Thyroid gland (tissue), 4 donors: ENCODE measurements around the gene EPOP. TPM values are rescaled to one million over a fixed set of nuclear protein-coding genes. Genes with fewer than 3 reads are reported as not detected.

ENCODE experiments used
- DNase-seq, 2 donors: peaks; one replicate each; pipeline ENCODE4 v3.0.0-alpha.2; 2019
- H3K27ac ChIP-seq, 3 donors: fragments of 200-600 bp; sonication (generic); 1 replicate in 2 of 3; 2 replicates in 1 of 3; pipeline ENCODE4 v1.5.1; 2016 to 2019; ENCODE audit warnings: mild to moderate bottlenecking in 1 of 3, moderate library complexity in 1 of 3
- H3K27me3 ChIP-seq: fragments of 200-600 bp; sonication (generic); one replicate; pipeline ENCODE4 v1.5.1; 2019
- H3K36me3 ChIP-seq, 2 donors: fragments of 200-600 bp; sonication (generic); one replicate each; pipeline ENCODE4 v1.5.1; 2016 to 2019
- H3K4me1 ChIP-seq, 2 donors: fragments of 200-600 bp; sonication (generic); one replicate each; pipeline ENCODE4 v1.5.1; 2017 to 2019
- H3K4me3 ChIP-seq, 3 donors: fragments of 200-600 bp; sonication (generic); replicated peaks in 1 of 3; 1 replicate in 2 of 3; 2 replicates in 1 of 3; pipeline ENCODE4 v1.5.1; 2016; ENCODE audit warnings: mild to moderate bottlenecking in 1 of 3
- H3K9me3 ChIP-seq: fragments of 200-600 bp; sonication (generic); one replicate; pipeline ENCODE4 v1.5.1; 2017
- POLR2A ChIP-seq, 2 donors: fragments of 450-650 bp; IDR thresholded peaks; one replicate each; pipeline ENCODE4 v1.6.1; 2017; ENCODE audit warnings: antibody characterized with exemption in 2 of 2, mild to moderate bottlenecking in 2 of 2, moderate library complexity in 1 of 2
- WGBS, 2 donors: methylation state at CpG; one replicate each; pipeline ENCODE4 v1.1.5; 2017; 5-methylcytosine and 5-hydroxymethylcytosine counted together
- intact Hi-C: fragments of 100-400 bp; cut with DNase I; formaldehyde crosslinking; loops from one replicate; pipeline ENCODE4 v1.15.1; 2023
- total RNA-seq, 4 donors: library from RNA; depleted of rRNA; stranded (reverse); fragments of >200 nt; gene quantifications; one replicate each; pipeline ENCODE4 v1.2.3, GENCODE V29; 2016
- TF ChIP-seq, protein P1 (sequence below), 6 experiments: fragments of 200-600 bp in 3 of 6; fragments of 450-650 bp in 3 of 6; sonication (generic) in 3 of 6; IDR thresholded peaks; one replicate each; pipeline ENCODE4 v1.5.1; 2016 to 2019; ENCODE audit warnings: antibody characterized with exemption in 6 of 6, mild to moderate bottlenecking in 2 of 6, inconsistent platforms in 1 of 6, moderate library complexity in 1 of 6

The EPOP gene
- total RNA-seq, 4 donors from 2014 or later, result 0.20 to 1.8 (median 0.41) TPM

DNA sequence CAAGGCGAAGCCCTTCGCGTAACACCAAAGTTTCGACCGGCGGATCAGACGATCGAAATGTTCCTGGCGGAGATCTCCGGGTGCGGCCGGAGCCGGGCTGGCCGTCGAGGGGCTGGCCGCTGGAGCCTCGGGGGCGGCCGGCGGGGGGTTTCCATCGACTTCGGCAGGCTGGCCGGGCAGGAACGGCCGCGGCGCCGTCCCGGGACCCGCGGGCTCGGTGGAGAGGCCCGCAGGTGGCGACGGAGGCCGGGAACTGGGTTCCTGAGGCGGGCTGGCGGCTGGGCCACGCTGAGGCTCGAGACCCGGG lies 1.1 kb downstream of the EPOP start:
- peak in 1 of 2 donors; percentile 5 for DNase-seq
- Histone ChIP-seq H3K27ac (no peak overlapping the region), H3K4me1 (peaks cover 12 to 26% of the 10 kb centered on the region in 2 donors), H3K4me3 (peak overlapping the region in 1 of 3 donors; percentile 39), H3K27me3 (peaks cover 30% of the 10 kb centered on the region), H3K9me3 (no peaks in the 10 kb centered on the region), H3K36me3 (no peaks in the 10 kb centered on the region)
- TF ChIP-seq, protein P1, sequence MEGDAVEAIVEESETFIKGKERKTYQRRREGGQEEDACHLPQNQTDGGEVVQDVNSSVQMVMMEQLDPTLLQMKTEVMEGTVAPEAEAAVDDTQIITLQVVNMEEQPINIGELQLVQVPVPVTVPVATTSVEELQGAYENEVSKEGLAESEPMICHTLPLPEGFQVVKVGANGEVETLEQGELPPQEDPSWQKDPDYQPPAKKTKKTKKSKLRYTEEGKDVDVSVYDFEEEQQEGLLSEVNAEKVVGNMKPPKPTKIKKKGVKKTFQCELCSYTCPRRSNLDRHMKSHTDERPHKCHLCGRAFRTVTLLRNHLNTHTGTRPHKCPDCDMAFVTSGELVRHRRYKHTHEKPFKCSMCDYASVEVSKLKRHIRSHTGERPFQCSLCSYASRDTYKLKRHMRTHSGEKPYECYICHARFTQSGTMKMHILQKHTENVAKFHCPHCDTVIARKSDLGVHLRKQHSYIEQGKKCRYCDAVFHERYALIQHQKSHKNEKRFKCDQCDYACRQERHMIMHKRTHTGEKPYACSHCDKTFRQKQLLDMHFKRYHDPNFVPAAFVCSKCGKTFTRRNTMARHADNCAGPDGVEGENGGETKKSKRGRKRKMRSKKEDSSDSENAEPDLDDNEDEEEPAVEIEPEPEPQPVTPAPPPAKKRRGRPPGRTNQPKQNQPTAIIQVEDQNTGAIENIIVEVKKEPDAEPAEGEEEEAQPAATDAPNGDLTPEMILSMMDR (IDR thresholded peaks at IDR 0.05), result no peak
- TF ChIP-seq POLR2A (IDR thresholded peaks at IDR 0.05), result no peak
- WGBS, 2 donors, result 3% methylated on average over 18 of the region's 41 CpGs; no CpG with 5 or more reads in 1 of the 2 donors
- intact Hi-C loops, result no loop called here

DNA sequence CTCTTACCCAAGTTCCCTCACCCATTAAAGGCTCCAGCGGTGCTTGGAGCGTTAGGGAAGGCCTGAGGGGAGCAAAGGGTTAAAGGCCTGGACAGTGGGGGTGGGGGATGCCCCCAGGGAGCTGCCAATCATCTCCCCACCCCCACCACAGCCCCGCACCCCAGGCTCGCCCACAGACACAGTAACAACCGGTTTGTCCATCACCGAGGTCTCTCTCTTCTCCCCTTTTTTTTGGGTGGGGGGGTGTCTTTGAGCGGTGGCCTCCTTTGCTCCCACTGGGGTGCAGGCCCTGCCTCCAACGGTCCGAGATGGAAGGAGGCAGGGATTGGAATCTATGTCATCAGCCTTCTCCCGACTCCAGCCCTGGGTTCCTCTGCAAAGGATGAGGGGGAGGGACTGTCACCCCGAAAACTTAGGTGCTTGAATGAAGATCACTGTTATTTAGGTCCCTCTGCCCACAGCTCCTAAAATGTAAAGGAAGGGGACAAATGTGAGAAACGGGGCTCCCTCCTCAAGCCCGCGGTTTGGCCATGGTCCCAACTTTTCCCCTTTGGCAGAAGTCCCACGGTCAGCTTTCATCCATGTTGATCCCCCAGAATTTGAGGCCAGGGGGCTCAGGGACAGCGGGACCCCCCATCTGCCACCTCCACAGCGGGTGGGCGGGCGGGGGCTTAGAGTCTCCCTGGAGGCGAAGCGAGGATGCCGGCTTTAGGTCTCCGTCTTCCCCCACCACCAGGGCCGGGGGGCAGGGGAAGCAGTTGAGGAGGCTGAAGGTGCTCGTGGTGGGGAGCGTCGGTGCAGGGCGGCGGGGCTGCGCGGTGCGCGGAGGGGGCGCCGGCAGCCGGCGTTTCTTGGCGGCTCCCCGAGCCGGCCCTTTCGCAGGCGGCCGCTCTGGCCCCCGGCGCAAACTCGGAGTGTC lies 1.7 kb downstream of the EPOP start:
- H3K27me3 ChIP-seq, result peaks cover 30% of the 10 kb centered on the region
- H3K9me3 ChIP-seq, result no peaks in the 10 kb centered on the region
- H3K4me1 ChIP-seq, result peaks cover 12 to 26% of the 10 kb centered on the region in 2 donors
- DNase-seq, result no peak
- intact Hi-C loops, result no loop called here
- TF ChIP-seq, protein P1 (IDR thresholded peaks at IDR 0.05), result no peak
- no peak for TF ChIP-seq POLR2A (IDR thresholded peaks at IDR 0.05)
- no peaks in the 10 kb centered on the region for H3K36me3 ChIP-seq
- H3K27ac ChIP-seq, result no peak overlapping the region
- 27 to 31% methylated on average over 10 to 18 of the region's 46 CpGs for WGBS, 2 donors
- H3K4me3 ChIP-seq, result peak overlapping the region in 1 of 3 donors; percentile 39

DNA sequence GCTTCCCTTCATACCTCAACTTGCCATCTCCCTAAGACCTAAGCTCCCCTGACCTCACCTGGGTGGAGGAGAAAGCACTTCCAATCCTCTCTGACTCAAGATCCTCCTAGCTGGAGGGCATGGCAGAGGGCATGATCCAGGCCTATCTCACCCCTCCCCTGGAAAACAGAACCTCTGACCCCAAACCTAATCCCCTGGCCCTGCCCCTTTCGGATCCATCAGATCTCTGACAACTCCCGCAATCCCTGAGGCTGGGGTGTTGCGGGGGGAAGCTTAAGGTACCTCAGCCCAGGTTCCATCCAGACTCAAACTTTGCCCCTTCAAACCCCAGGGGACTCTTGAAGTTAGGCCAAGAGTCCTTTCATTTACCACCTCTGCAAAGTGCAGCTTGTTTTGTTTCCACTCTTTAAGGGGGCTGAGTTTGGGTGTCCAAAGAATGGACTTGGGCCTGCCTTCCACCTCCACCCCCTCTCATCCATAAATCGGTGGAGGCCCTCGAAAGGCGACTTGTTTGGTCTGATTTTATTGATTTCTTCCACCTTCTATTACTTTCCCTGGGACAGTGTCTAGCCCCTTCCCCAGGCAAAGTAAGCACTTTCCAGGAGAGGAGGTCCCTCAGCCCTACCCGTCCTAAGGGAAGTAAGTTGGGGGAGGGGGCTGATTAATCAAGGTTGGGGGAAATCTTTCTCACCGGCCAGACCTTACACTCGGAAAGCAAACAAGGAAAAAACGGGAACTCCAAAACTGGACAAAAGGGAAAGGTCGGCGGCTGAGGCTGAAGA lies 2.6 kb downstream of the EPOP start:
- Histone ChIP-seq H3K36me3 (no peaks in the 10 kb centered on the region), H3K27ac (no peak overlapping the region), H3K9me3 (no peaks in the 10 kb centered on the region), H3K27me3 (peaks cover 30% of the 10 kb centered on the region), H3K4me3 (no peak overlapping the region), H3K4me1 (peaks cover 12 to 24% of the 10 kb centered on the region in 2 donors)
- intact Hi-C loops, result no loop called here
- 80 to 82% methylated on average over 12 of the region's 12 CpGs for WGBS, 2 donors
- DNase-seq, result no peak
- TF ChIP-seq, protein P1 (IDR thresholded peaks at IDR 0.05), result no peak
- TF ChIP-seq POLR2A (IDR thresholded peaks at IDR 0.05), result no peak

DNA sequence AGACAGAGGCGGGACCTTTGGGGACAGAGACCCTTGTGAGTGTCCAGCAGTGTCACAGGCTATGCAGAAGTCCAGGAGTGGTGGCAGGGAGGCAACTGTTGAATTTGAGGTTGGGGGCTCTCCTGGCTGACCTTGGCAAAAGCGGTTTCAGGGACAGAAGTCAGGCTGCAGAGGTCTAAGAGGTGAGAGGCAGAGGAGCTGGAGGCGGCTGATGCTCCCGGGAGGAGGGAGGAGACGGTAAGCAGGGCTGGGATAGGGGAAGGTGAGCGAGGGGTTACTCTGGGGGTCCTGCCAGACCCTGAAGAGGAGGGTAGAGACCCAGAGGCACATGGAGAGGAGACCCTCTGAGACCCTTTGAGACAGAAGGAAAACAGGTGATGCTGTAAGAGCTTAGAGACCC lies 5.2 kb downstream of the EPOP start:
- peaks cover 20% of the 10 kb centered on the region for H3K27me3 ChIP-seq
- DNase-seq, result no peak
- no peak overlapping the region for H3K27ac ChIP-seq
- peaks cover 7 to 14% of the 10 kb centered on the region in 2 donors for H3K4me1 ChIP-seq
- H3K36me3 ChIP-seq, result no peaks in the 10 kb centered on the region
- H3K9me3 ChIP-seq, result no peaks in the 10 kb centered on the region
- 9 to 15% methylated on average over 6 of the region's 6 CpGs for WGBS, 2 donors
- no peak overlapping the region for H3K4me3 ChIP-seq
- intact Hi-C loops, result loop anchor here (2.0 to 5.0 kb wide), 2 partner anchors 111 to 177 kb away; no protein-coding TSS in a partner anchor
- TF ChIP-seq, protein P1 (IDR thresholded peaks at IDR 0.05), result no peak
- no peak for TF ChIP-seq POLR2A (IDR thresholded peaks at IDR 0.05)
